Ishikawa (cell line): Measurements from ENCODE around the gene SMIM35.

ENCODE experiments used
- CEBPB ChIP-seq: IDR thresholded peaks from 2 replicates; pipeline ENCODE4 v1.6.1; 2012
- CREB1 ChIP-seq: IDR thresholded peaks from 2 replicates; pipeline ENCODE4 v1.6.1; 2012; ENCODE audit warnings: low read depth
- EGR1 ChIP-seq: IDR thresholded peaks from 2 replicates; pipeline ENCODE4 v1.6.1; 2012
- EP300 ChIP-seq: IDR thresholded peaks from 2 replicates; pipeline ENCODE4 v1.6.1; 2012; ENCODE audit warnings: borderline replicate concordance
- FOXM1 ChIP-seq: IDR thresholded peaks from 2 replicates; pipeline ENCODE4 v1.6.1; 2012; ENCODE audit warnings: low read depth, borderline replicate concordance
- MAX ChIP-seq: IDR thresholded peaks from 2 replicates; pipeline ENCODE4 v1.6.1; 2012
- NFIC ChIP-seq: IDR thresholded peaks from 2 replicates; pipeline ENCODE4 v1.6.1; 2012
- RAD21 ChIP-seq: IDR thresholded peaks from 2 replicates; pipeline ENCODE4 v1.6.1; 2012; ENCODE audit warnings: low read depth
- REST ChIP-seq: IDR thresholded peaks from 2 replicates; pipeline ENCODE4 v1.6.1; 2012; ENCODE audit warnings: low read depth, mild to moderate bottlenecking
- TAF1 ChIP-seq: IDR thresholded peaks from 2 replicates; pipeline ENCODE4 v1.6.1; 2012; ENCODE audit warnings: low read depth, mild to moderate bottlenecking
- TCF12 ChIP-seq: IDR thresholded peaks from 2 replicates; pipeline ENCODE4 v1.6.1; 2012; ENCODE audit warnings: low read depth
- TEAD4 ChIP-seq: IDR thresholded peaks from 2 replicates; pipeline ENCODE4 v1.6.1; 2012
- USF1 ChIP-seq: IDR thresholded peaks from 2 replicates; pipeline ENCODE4 v1.6.1; 2012
- YY1 ChIP-seq: IDR thresholded peaks from 2 replicates; pipeline ENCODE4 v1.6.1; 2012; ENCODE audit warnings: low read depth
- ZBTB7A ChIP-seq: IDR thresholded peaks from 2 replicates; pipeline ENCODE4 v1.6.1; 2012; ENCODE audit warnings: low read depth

Gene SMIM35

GRCh38 chr11:118076754-118077281 is 9.9 kb downstream of the SMIM35 start, which contains the start of gene TMPRSS4:
Gene TMPRSS4, plus strand, starts transcription at chr11:118077078. Its CDS starts 225 bp downstream, at chr11:118077303.
- TF ChIP-seq YY1 (peak; percentile 25; the same call in 1 of the 2 replicates), RAD21 (peak; percentile 8; the same call in 1 of the 2 replicates), TAF1 (no peak), REST (no peak), TCF12 (peak; percentile 96), ZBTB7A (no peak; the same call in 1 of the 2 replicates), CEBPB (peak; percentile 16; the same call in 1 of the 2 replicates), MAX (peak; percentile 89), CREB1 (no peak), EP300 (peak; percentile 92), USF1 (peak; percentile 69), EGR1 (0 out of 2 replicates have a peak, but pooled peaks have one; percentile 34), NFIC (peak; percentile 94), FOXM1 (peak; percentile 71), TEAD4 (peak; percentile 71)

- TF ChIP-seq NFIC: 0 out of 2 replicates have a peak, but pooled peaks have one; percentile 21
- TF ChIP-seq CREB1: no peak
- no peak for TF ChIP-seq RAD21
- no peak for TF ChIP-seq TCF12
- TF ChIP-seq MAX: 0 out of 2 replicates have a peak, but pooled peaks have one; percentile 17
- no peak for TF ChIP-seq TAF1
- TF ChIP-seq REST: no peak
Measured at GRCh38 chr11:118074785-118075184, 12.0 kb downstream of the SMIM35 start.

GRCh38 chr11:118074091-118074685 is 12.6 kb downstream of the SMIM35 start:
- TF ChIP-seq YY1 (no peak), FOXM1 (no peak), TAF1 (no peak), RAD21 (no peak), CREB1 (no peak), TCF12 (no peak), USF1 (no peak), EP300 (no peak), EGR1 (no peak), MAX (no peak), CEBPB (no peak), ZBTB7A (no peak)

GRCh38 chr11:118073554-118073953 is 13.2 kb downstream of the SMIM35 start:
- no peak for TF ChIP-seq FOXM1
- TF ChIP-seq TCF12: no peak
- no peak for TF ChIP-seq TAF1
- no peak for TF ChIP-seq EP300
- TF ChIP-seq TEAD4: no peak
- TF ChIP-seq CREB1: no peak
- no peak for TF ChIP-seq CEBPB
- TF ChIP-seq EGR1: no peak
- TF ChIP-seq ZBTB7A: no peak
- TF ChIP-seq USF1: no peak
- TF ChIP-seq REST: no peak
- no peak for TF ChIP-seq MAX
- TF ChIP-seq YY1: no peak
- no peak for TF ChIP-seq RAD21
